HepG2 (cell line): ENCODE results near the gene DUSP16. TPM values are rescaled to one million over a fixed set of nuclear protein-coding genes. Genes with fewer than 3 reads are reported as not detected.

Source experiments
- EZH2 ChIP-seq: conservative IDR thresholded peaks from 2 replicates; pipeline ENCODE4 v1.6.1; 2012; ENCODE audit warnings: mild to moderate bottlenecking, low read depth, low read length, moderate library complexity
- FOXJ3 ChIP-seq: sonication (generic); formaldehyde crosslinking; IDR thresholded peaks from 2 replicates; pipeline ENCODE4 v1.4.0; 2020; ENCODE audit warnings: missing genetic modification reagents, mild to moderate bottlenecking, borderline replicate concordance
- FOXK1 ChIP-seq: sonication (generic); formaldehyde crosslinking; IDR thresholded peaks from 2 replicates; pipeline ENCODE4 v1.4.0; 2020; ENCODE audit warnings: low read depth, missing genetic modification reagents, borderline replicate concordance
- GLI4 ChIP-seq: sonication (generic); formaldehyde crosslinking; IDR thresholded peaks from 2 replicates; pipeline ENCODE4 v1.5.1; 2020; ENCODE audit warnings: missing genetic modification reagents, mild to moderate bottlenecking, moderate library complexity, borderline replicate concordance
- GZF1 ChIP-seq: sonication (generic); formaldehyde crosslinking; IDR thresholded peaks from 2 replicates; pipeline ENCODE4 v1.5.1; 2020; ENCODE audit warnings: mild to moderate bottlenecking, missing genetic modification reagents
- KDM2A ChIP-seq: sonication (generic); formaldehyde crosslinking; IDR thresholded peaks from 2 replicates; pipeline ENCODE4 v1.4.0; 2020; ENCODE audit warnings: low read depth, missing genetic modification reagents, borderline replicate concordance
- NFRKB ChIP-seq: fragments of 450-650 bp; IDR thresholded peaks from 2 replicates; pipeline ENCODE4 v1.6.1; 2017
- PATZ1 ChIP-seq: sonication (generic); formaldehyde crosslinking; IDR thresholded peaks from 2 replicates; pipeline ENCODE4 v1.4.0; 2020; ENCODE audit warnings: missing genetic modification reagents
- REXO4 ChIP-seq: sonication (generic); formaldehyde crosslinking; IDR thresholded peaks from 2 replicates; pipeline ENCODE4 v1.8.0; 2022; ENCODE audit warnings: missing genetic modification reagents, mild to moderate bottlenecking, borderline replicate concordance
- SETDB1 ChIP-seq: sonication (generic); formaldehyde crosslinking; IDR thresholded peaks from 2 replicates; pipeline ENCODE4 v1.5.1; 2020; ENCODE audit warnings: missing genetic modification reagents, mild to moderate bottlenecking, borderline replicate concordance
- SNAPC4 ChIP-seq: sonication (generic); formaldehyde crosslinking; IDR thresholded peaks from 2 replicates; pipeline ENCODE4 v1.4.0; 2020; ENCODE audit warnings: mild to moderate bottlenecking, missing genetic modification reagents
- ZBTB46 ChIP-seq: sonication (generic); formaldehyde crosslinking; IDR thresholded peaks from 2 replicates; pipeline ENCODE4 v1.4.0; 2020; ENCODE audit warnings: mild to moderate bottlenecking, missing genetic modification reagents, borderline replicate concordance
- ZNF24 ChIP-seq: fragments of 450-650 bp; IDR thresholded peaks from 2 replicates; pipeline ENCODE4 v1.6.1; 2017; ENCODE audit warnings: antibody characterized with exemption, mild to moderate bottlenecking
- ZNF609 ChIP-seq: sonication (generic); formaldehyde crosslinking; IDR thresholded peaks from 2 replicates; pipeline ENCODE4 v1.4.0; 2020; ENCODE audit warnings: mild to moderate bottlenecking, missing genetic modification reagents, borderline replicate concordance
- ZNF746 ChIP-seq: sonication (generic); formaldehyde crosslinking; IDR thresholded peaks from 2 replicates; pipeline ENCODE4 v1.8.0; 2022; ENCODE audit warnings: mild to moderate bottlenecking, missing genetic modification reagents
- ZSCAN25 ChIP-seq: sonication (generic); formaldehyde crosslinking; IDR thresholded peaks from 2 replicates; pipeline ENCODE4 v1.8.0; 2022; ENCODE audit warnings: mild to moderate bottlenecking, missing genetic modification reagents
- ZSCAN9 ChIP-seq: IDR thresholded peaks from 2 replicates; pipeline ENCODE4 v1.6.1; 2016; ENCODE audit warnings: borderline replicate concordance
- polyA plus RNA-seq, 8 experiments: library from polyadenylated mRNA; depleted of rRNA in 3 of 8; stranded (reverse) in 7 of 8; unstranded in 1 of 8; fragments of >200 nt; fragmentation: Illumina TruSeq in 4 of 8; extraction: Trizol in 4 of 8; gene quantifications; 2 replicates each; pipeline versions ENCODE4 v1.2.1 to v1.2.3, GENCODE V29; 2011 to 2016; ENCODE audit warnings: low read depth in 4 of 8, missing spikeins in 1 of 8, mixed read lengths in 1 of 8; ENCODE audit not compliant: insufficient read depth in 1 of 8
- total RNA-seq, 5 experiments: library from RNA; depleted of rRNA; stranded (reverse); fragments of >200 nt; fragmentation: Illumina TruSeq; extraction: Trizol; gene quantifications; 2 replicates each; pipeline ENCODE4 v1.2.3, GENCODE V29; 2016; ENCODE audit warnings: low read depth in 1 of 5

DUSP16 gene
- total and polyA plus RNA-seq, 2 of the 13 experiments (the other 11 are each of a cell fraction or from before 2014, with no cell fraction given), result 45.7 to 46.6 TPM

GRCh38 chr12:12546314-12546772 lies 16.3 kb downstream of the DUSP16 start (continued):
- TF ChIP-seq ZNF609 (peak; percentile 90), ZNF746 (no peak), ZSCAN9 (peak; percentile 89), REXO4 (CRISPR knock-in tag) (no peak), EZH2 (no peak), SNAPC4 (CRISPR knock-in tag) (no peak), GLI4 (CRISPR knock-in tag) (no peak), ZBTB46 (CRISPR knock-in tag) (no peak), ZNF24 (peak; percentile 66; the same call in 1 of the 2 replicates), NFRKB (no peak), KDM2A (no peak), PATZ1 (CRISPR knock-in tag) (peak; percentile 72), FOXJ3 (CRISPR knock-in tag) (peak; percentile 93), ZSCAN25 (CRISPR knock-in tag) (no peak), GZF1 (CRISPR knock-in tag) (no peak), SETDB1 (CRISPR knock-in tag) (no peak), FOXK1 (CRISPR knock-in tag) (peak; percentile 92)
